Measurements from ENCODE around the gene MEIS1.

MEIS1 gene

DNA sequence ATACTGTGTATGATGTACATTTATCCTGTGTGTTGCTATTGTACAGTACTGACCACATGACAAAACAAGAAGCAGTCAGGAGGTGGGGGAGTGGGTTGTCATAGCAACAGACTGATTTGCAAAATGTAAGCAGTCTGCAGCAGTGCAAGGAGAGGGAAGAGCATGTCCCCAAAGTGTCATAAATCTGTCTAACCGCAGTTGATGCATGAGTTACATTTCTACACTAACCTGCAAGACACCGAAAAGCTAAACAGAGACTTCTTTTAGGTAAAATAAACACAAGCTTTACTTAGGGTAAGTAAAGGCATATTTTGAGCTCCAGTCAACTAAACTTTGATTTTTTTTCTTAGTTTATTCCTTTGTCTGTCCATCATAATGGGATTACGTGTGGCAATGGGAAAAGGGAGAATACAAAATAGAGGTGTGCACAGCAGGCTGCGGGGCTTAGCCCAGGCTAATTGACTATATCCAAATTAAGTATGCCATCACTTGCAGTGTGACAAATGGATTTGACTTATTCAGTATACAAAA, 134.5 kb downstream of the MEIS1 start (continued):
- no peak for TF ChIP-seq YY1 (tag by site-specific recombination; IDR thresholded peaks at IDR 0.05)
- TF ChIP-seq MEIS1 (CRISPR knock-in tag; IDR thresholded peaks at IDR 0.05; ENCODE audit: borderline replicate concordance): no peak
- TF ChIP-seq ZNF658 (tag by site-specific recombination; IDR thresholded peaks at IDR 0.05): no peak
- TF ChIP-seq, protein P1, sequence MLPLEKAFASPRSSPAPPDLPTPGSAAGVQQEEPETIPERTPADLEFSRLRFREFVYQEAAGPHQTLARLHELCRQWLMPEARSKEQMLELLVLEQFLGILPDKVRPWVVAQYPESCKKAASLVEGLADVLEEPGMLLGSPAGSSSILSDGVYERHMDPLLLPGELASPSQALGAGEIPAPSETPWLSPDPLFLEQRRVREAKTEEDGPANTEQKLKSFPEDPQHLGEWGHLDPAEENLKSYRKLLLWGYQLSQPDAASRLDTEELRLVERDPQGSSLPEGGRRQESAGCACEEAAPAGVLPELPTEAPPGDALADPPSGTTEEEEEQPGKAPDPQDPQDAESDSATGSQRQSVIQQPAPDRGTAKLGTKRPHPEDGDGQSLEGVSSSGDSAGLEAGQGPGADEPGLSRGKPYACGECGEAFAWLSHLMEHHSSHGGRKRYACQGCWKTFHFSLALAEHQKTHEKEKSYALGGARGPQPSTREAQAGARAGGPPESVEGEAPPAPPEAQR (tag by site-specific recombination; IDR thresholded peaks at IDR 0.05): no peak
- no peak for TF ChIP-seq ZNF530 (tag by site-specific recombination; IDR thresholded peaks at IDR 0.05; ENCODE audit: low read depth)
- no peak for TF ChIP-seq PRDM1 (tag by site-specific recombination; IDR thresholded peaks at IDR 0.05)
- TF ChIP-seq RBAK (tag by site-specific recombination; IDR thresholded peaks at IDR 0.05): peak; percentile 25; the same call in 1 of the 2 replicates
- no peak for TF ChIP-seq ZNF37A (tag by site-specific recombination; IDR thresholded peaks at IDR 0.05)
- no peak for TF ChIP-seq ZNF239 (tag by site-specific recombination; IDR thresholded peaks at IDR 0.05)
- TF ChIP-seq, protein P2, sequence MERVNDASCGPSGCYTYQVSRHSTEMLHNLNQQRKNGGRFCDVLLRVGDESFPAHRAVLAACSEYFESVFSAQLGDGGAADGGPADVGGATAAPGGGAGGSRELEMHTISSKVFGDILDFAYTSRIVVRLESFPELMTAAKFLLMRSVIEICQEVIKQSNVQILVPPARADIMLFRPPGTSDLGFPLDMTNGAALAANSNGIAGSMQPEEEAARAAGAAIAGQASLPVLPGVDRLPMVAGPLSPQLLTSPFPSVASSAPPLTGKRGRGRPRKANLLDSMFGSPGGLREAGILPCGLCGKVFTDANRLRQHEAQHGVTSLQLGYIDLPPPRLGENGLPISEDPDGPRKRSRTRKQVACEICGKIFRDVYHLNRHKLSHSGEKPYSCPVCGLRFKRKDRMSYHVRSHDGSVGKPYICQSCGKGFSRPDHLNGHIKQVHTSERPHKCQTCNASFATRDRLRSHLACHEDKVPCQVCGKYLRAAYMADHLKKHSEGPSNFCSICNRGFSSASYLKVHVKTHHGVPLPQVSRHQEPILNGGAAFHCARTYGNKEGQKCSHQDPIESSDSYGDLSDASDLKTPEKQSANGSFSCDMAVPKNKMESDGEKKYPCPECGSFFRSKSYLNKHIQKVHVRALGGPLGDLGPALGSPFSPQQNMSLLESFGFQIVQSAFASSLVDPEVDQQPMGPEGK (tag by site-specific recombination; IDR thresholded peaks at IDR 0.05): 0 out of 2 replicates have a peak, but pooled peaks have one; percentile 39
- TF ChIP-seq, protein P3, sequence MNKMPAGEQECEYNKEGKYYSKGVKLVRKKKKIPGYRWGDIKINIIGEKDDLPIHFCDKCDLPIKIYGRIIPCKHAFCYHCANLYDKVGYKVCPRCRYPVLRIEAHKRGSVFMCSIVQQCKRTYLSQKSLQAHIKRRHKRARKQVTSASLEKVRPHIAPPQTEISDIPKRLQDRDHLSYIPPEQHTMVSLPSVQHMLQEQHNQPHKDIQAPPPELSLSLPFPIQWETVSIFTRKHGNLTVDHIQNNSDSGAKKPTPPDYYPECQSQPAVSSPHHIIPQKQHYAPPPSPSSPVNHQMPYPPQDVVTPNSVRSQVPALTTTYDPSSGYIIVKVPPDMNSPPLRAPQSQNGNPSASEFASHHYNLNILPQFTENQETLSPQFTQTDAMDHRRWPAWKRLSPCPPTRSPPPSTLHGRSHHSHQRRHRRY (tag by site-specific recombination; IDR thresholded peaks at IDR 0.05): no peak
- no peak for TF ChIP-seq ZNF175 (tag by site-specific recombination; IDR thresholded peaks at IDR 0.05)
- no peak for TF ChIP-seq ZBTB20 (tag by site-specific recombination; IDR thresholded peaks at IDR 0.05)
- TF ChIP-seq, protein P4, sequence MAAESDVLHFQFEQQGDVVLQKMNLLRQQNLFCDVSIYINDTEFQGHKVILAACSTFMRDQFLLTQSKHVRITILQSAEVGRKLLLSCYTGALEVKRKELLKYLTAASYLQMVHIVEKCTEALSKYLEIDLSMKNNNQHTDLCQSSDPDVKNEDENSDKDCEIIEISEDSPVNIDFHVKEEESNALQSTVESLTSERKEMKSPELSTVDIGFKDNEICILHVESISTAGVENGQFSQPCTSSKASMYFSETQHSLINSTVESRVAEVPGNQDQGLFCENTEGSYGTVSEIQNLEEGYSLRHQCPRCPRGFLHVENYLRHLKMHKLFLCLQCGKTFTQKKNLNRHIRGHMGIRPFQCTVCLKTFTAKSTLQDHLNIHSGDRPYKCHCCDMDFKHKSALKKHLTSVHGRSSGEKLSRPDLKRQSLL (tag by site-specific recombination; IDR thresholded peaks at IDR 0.05): no peak
- TF ChIP-seq ZNF155 (tag by site-specific recombination; IDR thresholded peaks at IDR 0.05): no peak
- TF ChIP-seq, protein P5, sequence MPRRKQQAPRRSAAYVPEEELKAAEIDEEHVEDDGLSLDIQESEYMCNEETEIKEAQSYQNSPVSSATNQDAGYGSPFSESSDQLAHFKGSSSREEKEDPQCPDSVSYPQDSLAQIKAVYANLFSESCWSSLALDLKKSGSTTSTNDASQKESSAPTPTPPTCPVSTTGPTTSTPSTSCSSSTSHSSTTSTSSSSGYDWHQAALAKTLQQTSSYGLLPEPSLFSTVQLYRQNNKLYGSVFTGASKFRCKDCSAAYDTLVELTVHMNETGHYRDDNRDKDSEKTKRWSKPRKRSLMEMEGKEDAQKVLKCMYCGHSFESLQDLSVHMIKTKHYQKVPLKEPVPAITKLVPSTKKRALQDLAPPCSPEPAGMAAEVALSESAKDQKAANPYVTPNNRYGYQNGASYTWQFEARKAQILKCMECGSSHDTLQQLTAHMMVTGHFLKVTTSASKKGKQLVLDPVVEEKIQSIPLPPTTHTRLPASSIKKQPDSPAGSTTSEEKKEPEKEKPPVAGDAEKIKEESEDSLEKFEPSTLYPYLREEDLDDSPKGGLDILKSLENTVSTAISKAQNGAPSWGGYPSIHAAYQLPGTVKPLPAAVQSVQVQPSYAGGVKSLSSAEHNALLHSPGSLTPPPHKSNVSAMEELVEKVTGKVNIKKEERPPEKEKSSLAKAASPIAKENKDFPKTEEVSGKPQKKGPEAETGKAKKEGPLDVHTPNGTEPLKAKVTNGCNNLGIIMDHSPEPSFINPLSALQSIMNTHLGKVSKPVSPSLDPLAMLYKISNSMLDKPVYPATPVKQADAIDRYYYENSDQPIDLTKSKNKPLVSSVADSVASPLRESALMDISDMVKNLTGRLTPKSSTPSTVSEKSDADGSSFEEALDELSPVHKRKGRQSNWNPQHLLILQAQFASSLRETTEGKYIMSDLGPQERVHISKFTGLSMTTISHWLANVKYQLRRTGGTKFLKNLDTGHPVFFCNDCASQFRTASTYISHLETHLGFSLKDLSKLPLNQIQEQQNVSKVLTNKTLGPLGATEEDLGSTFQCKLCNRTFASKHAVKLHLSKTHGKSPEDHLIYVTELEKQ (tag by site-specific recombination; IDR thresholded peaks at IDR 0.05; ENCODE audit: borderline replicate concordance): no peak; the same call in 1 of the 2 replicates
- no peak for TF ChIP-seq ZBTB48 (tag by site-specific recombination; IDR thresholded peaks at IDR 0.05)
- no peak for TF ChIP-seq ZNF169 (tag by site-specific recombination; IDR thresholded peaks at IDR 0.05)
- TF ChIP-seq ZNF23 (tag by site-specific recombination; IDR thresholded peaks at IDR 0.05; ENCODE audit: borderline replicate concordance): no peak
- TF ChIP-seq ZNF768 (tag by site-specific recombination; IDR thresholded peaks at IDR 0.05): peak; percentile 55; the same call in 1 of the 2 replicates
- no peak for TF ChIP-seq ZNF140 (tag by site-specific recombination; IDR thresholded peaks at IDR 0.05)
- no peak for TF ChIP-seq ZNF146 (tag by site-specific recombination; IDR thresholded peaks at IDR 0.05)
- TF ChIP-seq, protein P6, sequence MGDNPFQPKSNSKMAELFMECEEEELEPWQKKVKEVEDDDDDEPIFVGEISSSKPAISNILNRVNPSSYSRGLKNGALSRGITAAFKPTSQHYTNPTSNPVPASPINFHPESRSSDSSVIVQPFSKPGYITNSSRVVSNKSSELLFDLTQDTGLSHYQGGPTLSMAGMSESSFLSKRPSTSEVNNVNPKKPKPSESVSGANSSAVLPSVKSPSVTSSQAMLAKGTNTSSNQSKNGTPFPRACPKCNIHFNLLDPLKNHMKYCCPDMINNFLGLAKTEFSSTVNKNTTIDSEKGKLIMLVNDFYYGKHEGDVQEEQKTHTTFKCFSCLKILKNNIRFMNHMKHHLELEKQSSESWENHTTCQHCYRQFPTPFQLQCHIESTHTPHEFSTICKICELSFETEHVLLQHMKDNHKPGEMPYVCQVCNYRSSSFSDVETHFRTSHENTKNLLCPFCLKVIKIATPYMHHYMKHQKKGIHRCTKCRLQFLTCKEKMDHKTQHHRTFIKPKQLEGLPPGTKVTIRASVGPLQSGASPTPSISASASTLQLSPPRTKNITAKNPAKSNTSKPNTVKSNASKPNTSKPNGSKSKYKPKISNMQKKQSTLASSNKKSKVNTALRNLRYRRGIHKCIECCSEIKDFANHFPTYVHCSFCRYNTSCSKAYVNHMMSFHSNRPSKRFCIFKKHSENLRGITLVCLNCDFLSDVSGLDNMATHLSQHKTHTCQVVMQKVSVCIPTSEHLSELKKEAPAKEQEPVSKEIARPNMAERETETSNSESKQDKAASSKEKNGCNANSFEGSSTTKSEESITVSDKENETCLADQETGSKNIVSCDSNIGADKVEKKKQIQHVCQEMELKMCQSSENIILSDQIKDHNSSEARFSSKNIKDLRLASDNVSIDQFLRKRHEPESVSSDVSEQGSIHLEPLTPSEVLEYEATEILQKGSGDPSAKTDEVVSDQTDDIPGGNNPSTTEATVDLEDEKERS (tag by site-specific recombination; IDR thresholded peaks at IDR 0.05): no peak
- no peak for TF ChIP-seq ZNF629 (tag by site-specific recombination; IDR thresholded peaks at IDR 0.05)
- no peak for TF ChIP-seq ZNF544 (tag by site-specific recombination; IDR thresholded peaks at IDR 0.05)
- no peak for TF ChIP-seq ZNF24 (tag by site-specific recombination; IDR thresholded peaks at IDR 0.05)
- peak; percentile 66 for TF ChIP-seq ZNF843 (tag by site-specific recombination; IDR thresholded peaks at IDR 0.05)

Data from HEK293 (cell line).